ENCODE measurements around the gene SSR3.

The SSR3 gene

DNA sequence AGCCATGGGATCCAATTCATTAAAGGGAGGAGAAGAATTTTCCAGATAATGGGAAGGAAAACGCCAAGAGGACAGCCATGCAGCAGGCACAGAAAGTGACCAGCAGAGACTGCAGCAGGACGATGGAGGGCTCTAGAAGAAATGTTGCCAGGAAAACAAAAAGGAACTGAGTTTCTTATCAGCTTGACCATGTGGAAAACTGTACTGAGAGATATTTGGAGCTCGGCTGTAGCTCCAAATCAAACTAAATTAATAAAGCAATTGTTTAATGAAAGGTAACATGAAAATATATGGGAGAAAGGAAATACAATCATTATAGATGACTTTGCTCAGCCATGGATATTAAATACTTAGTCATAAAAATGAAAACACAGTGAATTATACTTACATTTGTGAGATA, 63.7 kb downstream of the SSR3 start:
- no peak for DNase-seq (ENCODE audit: low read depth, low spot score)
